ENCODE measurements around the gene LPP.

- TF ChIP-seq POLR2AphosphoS5 (IDR thresholded peaks at IDR 0.05; ENCODE audit: low read depth, low read length) (no peak), TAF1 (IDR thresholded peaks at IDR 0.05; ENCODE audit: low read depth, low read length) (no peak), POLR2A (IDR thresholded peaks at IDR 0.05; ENCODE audit: low read depth, low read length) (no peak)
Measured at GRCh38 chr3:188689101-188689574, 535.2 kb downstream of the LPP start.

All from GM12891 (cell line).